GM18505 (cell line): Measurements from ENCODE around the gene CRAMP1.

Experiments
- ATAC-seq: cut with Tn5 transposase; IDR thresholded peaks from one replicate; pipeline ENCODE4 v1.9.1; 2021; ENCODE audit not compliant: unreplicated experiment
- POLR2A ChIP-seq: IDR thresholded peaks from 4 replicates; pipeline ENCODE4 v1.6.1; 2011; ENCODE audit warnings: borderline replicate concordance; ENCODE audit not compliant: insufficient read depth, insufficient read length; ENCODE audit errors: extremely low read depth

Gene CRAMP1

GRCh38 chr16:1631931-1632637, 19.9 kb downstream of the CRAMP1 start:
- no peak for TF ChIP-seq POLR2A
- ATAC-seq, result no peak

- no peak for ATAC-seq
- no peak for TF ChIP-seq POLR2A
These were observed 20.4 kb downstream of the CRAMP1 start for GRCh38 chr16:1632638-1632970.

DNA sequence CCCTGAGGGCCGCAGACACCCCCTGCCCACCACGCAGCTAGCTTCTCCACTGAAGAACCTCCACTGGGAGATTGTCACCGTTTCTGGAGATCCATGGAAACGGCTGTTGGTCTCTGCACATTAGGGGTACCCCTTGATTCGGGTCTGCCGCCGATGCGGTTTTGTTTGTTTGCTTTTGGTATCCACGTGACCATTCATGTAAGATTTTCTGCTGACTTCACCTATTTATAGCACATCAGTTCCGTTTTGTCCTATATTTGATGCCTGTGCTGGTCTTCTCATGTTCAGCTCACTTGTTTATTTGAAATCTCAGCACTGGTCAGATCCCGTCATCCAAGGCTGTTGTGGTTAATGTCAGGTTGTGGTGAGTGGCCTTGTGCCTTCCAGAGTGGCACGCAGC, 21.1 kb downstream of the CRAMP1 start:
- ATAC-seq, result no peak
- TF ChIP-seq POLR2A, result no peak

DNA sequence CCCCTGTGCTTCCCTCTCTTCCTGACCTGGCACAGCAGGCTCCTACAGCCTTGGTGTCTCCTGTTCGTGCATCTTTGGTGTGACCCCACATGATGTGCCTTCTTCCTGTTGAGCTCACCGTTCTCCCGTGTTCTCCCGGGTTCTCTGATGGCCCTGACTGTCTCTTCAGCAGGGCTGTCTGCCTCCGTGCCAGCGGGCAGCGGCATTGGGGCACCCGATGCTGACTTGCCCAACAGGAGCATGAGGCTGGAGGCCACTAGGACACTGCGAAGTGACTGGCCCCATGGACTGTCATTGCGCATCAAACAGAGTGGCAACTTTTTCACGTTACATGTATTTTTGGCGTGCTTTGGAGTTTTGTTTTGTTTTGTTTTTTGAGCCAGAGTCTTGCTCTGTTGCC, 22.4 kb downstream of the CRAMP1 start:
- no peak for ATAC-seq
- TF ChIP-seq POLR2A, result no peak

- no peak for TF ChIP-seq POLR2A
- no peak for ATAC-seq
These were observed 22.9 kb downstream of the CRAMP1 start for GRCh38 chr16:1635070-1635469.

- no peak for TF ChIP-seq POLR2A
- ATAC-seq, result no peak
These were observed 25.4 kb downstream of the CRAMP1 start for GRCh38 chr16:1637526-1637925.

DNA sequence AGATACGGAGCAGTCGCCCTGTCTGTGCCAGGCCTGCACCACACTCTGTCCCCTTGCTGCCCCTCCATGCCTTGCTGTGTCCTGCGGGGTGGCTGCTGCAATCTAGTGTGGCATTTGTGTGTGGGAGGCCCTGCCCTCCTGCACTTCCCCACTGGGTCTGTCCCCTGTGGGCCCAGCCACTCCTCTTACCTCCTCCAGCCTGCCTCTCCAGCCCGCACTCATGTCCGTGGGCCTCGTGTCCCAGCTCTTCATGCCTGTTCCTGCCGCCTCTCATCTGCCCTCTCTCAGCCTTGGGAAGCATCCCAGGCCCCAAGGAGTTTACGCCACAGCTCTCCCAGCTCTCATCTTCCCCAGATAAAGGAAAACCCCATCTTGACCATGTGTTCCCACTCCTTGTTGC, 26.6 kb downstream of the CRAMP1 start:
- no peak for ATAC-seq
- no peak for TF ChIP-seq POLR2A

DNA sequence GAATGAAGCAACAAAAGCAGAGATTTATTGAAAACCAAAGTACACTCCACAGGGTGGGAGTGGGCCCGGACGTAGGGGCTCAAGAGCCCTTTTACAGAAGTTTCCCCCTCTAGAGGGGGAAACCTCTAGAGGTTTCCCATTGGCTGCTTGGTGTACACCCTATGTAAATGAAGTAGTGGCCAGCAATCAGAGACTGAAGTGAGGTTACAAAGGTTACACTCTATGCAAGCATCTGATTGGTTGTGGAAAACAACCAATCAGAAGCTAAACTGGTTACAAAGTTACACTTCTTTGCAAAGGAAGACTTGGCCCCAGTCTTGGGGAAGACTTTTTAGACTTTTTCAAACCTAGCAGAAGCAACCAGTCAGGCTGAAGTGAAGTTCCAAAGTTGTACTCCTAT, 27.1 kb downstream of the CRAMP1 start:
- no peak for ATAC-seq
- TF ChIP-seq POLR2A, result no peak

DNA sequence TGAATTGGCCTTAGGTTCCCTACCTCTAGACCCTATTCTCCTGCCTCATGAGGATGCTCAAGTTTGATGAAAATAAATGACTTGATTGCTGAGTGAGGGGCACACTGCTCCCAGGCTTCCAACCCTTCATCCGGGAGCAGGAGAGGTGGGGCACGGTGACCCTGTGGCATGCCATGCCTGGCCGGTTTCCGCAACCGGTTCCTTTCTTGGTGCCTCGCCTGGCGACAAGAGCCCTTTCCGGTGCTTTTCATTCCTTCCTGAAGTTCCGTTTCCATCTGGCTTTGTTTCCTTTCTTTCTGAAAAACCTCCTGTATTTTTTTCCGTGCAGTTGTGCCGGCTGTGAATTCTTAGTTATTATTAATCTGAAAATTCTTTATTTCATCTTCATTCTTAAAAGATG, 27.7 kb downstream of the CRAMP1 start:
- no peak for TF ChIP-seq POLR2A
- ATAC-seq, result no peak

- no peak for ATAC-seq
- no peak for TF ChIP-seq POLR2A
These were observed 28.2 kb downstream of the CRAMP1 start for GRCh38 chr16:1640261-1640941.

- no peak for ATAC-seq
- no peak for TF ChIP-seq POLR2A
These were observed 29.1 kb downstream of the CRAMP1 start for GRCh38 chr16:1641261-1641660.

- TF ChIP-seq POLR2A, result no peak
- ATAC-seq, result no peak
These were observed 30.0 kb downstream of the CRAMP1 start for GRCh38 chr16:1642148-1642547.

DNA sequence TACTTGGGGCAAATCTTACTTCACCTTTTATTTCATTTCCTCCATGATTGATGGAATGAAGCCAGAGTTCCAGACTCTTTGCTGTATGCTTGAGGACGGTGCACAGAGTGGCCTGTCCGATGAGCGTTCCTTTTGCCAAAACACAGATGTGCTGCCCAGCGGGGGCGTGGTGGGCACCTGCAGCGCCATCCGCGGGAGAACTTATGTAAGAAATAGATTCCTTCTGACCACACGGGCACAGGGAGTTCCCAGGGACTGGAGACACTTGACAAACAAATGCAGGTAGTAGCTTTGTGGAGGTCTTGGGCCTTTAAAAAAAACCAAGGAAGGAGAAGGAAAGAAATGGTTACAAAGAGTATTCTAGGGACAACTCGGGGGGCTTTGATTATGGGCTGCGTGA, 30.6 kb downstream of the CRAMP1 start:
- no peak for TF ChIP-seq POLR2A
- no peak for ATAC-seq

DNA sequence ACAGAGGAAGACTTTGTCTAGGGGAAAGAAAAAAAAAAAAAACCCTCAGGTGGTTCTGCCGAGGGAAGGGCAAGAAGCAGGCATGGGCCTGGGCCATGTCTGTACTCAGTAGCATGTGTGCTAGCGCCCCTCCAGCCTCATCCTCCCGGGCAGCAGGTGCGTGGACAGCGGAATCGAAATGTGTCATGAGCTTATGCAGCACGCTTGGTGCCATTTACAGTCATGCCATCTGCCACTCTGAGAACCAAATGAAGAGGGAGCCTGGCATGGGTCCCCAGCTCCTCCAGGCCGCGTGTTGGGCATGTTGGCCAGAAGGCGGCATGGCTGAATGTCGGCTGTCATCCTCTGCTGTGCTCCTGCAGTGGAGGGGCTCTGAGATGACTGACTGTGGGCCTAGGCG, 31.4 kb downstream of the CRAMP1 start:
- no peak for ATAC-seq
- TF ChIP-seq POLR2A, result no peak

DNA sequence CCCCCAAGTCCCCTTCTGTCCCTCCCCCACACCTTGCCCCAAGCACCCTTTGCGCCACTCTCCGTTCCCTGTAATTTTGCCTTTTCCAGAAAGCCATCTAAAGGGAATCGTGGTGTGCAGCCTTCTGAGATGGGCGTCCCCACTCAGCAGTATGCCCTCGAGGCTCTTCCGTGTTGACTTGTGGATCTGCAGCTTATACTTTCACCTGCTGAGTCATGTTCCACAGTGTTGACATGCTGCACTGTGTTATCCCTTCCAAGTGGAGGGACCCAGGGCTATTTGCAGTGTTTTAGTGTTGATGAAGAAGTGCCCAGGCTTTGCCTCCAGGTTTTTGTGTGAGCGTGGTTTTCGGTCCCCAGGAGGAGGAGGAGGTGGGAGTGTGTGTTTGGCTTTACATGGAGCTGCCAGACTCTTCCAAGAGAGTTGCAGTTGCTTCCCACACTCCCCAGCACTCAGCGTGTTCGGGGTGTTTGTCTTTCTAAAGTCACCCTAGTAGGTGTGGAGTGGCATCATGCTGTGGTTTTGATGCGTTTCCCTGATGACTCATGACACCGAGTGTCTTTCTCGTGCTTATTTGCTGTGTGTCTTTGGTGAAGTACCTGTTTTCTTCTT, 33.9 kb downstream of the CRAMP1 start:
- no peak for ATAC-seq
- no peak for TF ChIP-seq POLR2A

DNA sequence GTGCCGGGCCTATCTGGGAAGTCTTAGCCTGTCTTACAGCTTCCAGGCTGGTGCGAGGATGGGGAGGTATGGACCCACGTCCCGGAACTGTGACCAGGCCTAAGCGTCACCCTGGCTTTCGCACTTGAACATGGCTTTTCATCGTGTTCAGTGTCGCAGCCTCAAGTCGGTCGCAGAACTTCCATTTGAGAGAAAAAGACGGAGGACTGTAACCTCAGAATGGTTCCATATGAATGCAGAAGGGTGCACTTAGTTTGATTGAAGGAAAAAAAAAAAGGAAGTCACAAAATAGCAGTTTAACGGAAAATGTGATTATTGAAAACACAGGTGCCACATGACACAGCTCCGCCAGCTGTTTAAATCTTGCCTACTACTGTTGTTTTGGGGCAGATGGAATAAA, 35.7 kb downstream of the CRAMP1 start:
- no peak for ATAC-seq
- TF ChIP-seq POLR2A, result no peak
